CD4-positive, alpha-beta T cell (primary cell): ENCODE data around the gene PKP4. TPM values are rescaled to one million over a fixed set of nuclear protein-coding genes. Genes with fewer than 3 reads are reported as not detected.

Experiments
- ATAC-seq: fragments of 200-7000 bp; cut with Tn5 transposase; one replicate; pipeline ENCODE4 v1.10.0; 2022; ENCODE audit warnings: mild to moderate bottlenecking; ENCODE audit not compliant: poor library complexity
- CTCF ChIA-PET: fragments of 350-600 bp; sonication (Branson Sonifier 250); formaldehyde crosslinking; loops from one replicate; lab custom pipeline; 2021; ENCODE audit warnings: antibody characterized with exemption, inconsistent platforms; lab: Charles Lee
- POLR2A ChIA-PET: fragments of 350-600 bp; sonication (Branson Sonifier 250); formaldehyde crosslinking; loops from one replicate; lab custom pipeline; 2021; ENCODE audit warnings: antibody characterized with exemption, inconsistent platforms; lab: Charles Lee
- DNase-seq, 14 experiments: peaks; one replicate each; pipeline ENCODE4 v3.0.0-alpha.2; 2013 to 2020; ENCODE audit warnings: mixed read lengths in 2 of 14
- H3K27ac ChIP-seq, 2 donors: one replicate each; pipeline versions ENCODE4 v1.5.1 to v1.7.0; 2013; ENCODE audit warnings: low read length in 2 of 2, low read depth in 1 of 2, mild to moderate bottlenecking in 1 of 2
- H3K27me3 ChIP-seq, 2 experiments: 1 replicate in 1 of 2; 2 replicates in 1 of 2; pipeline versions ENCODE4 v1.6.1 to v1.7.0; 2013; ENCODE audit warnings: low read length in 2 of 2, control low read depth in 1 of 2, mild to moderate bottlenecking in 1 of 2, moderate library complexity in 1 of 2; ENCODE audit not compliant: insufficient read depth in 2 of 2, control insufficient read depth in 1 of 2
- H3K36me3 ChIP-seq: one replicate; pipeline ENCODE4 v1.6.1; 2013; ENCODE audit warnings: low read length, control low read depth; ENCODE audit not compliant: insufficient read depth
- H3K4me1 ChIP-seq: one replicate; pipeline ENCODE4 v1.6.1; 2013; ENCODE audit warnings: low read length, control low read depth; ENCODE audit not compliant: insufficient read depth
- H3K4me3 ChIP-seq: one replicate; pipeline ENCODE4 v1.5.1; 2013; ENCODE audit warnings: mild to moderate bottlenecking, low read length, moderate library complexity
- H3K9me3 ChIP-seq, 2 experiments: 1 replicate in 1 of 2; 2 replicates in 1 of 2; pipeline versions ENCODE4 v1.6.1 to v1.7.0; 2013; ENCODE audit warnings: low read length in 2 of 2, mild to moderate bottlenecking in 2 of 2, control low read depth in 1 of 2, moderate library complexity in 1 of 2; ENCODE audit not compliant: control insufficient read depth in 1 of 2, insufficient read depth in 1 of 2
- H3K27ac Mint-ChIP-seq: one replicate; pipeline ENCODE4 v1.8.0; 2020; ENCODE audit warnings: mixed read lengths
- H3K27me3 Mint-ChIP-seq: one replicate; pipeline ENCODE4 v1.8.0; 2021; ENCODE audit warnings: mixed read lengths
- H3K36me3 Mint-ChIP-seq: one replicate; pipeline ENCODE4 v1.8.0; 2021; ENCODE audit warnings: low read depth, mixed read lengths
- H3K4me1 Mint-ChIP-seq: one replicate; pipeline ENCODE4 v1.8.0; 2021; ENCODE audit warnings: low read depth, mixed read lengths
- H3K4me3 Mint-ChIP-seq: one replicate; pipeline ENCODE4 v1.8.0; 2020; ENCODE audit warnings: mild to moderate bottlenecking, mixed read lengths
- H3K9me3 Mint-ChIP-seq: one replicate; pipeline ENCODE4 v1.8.0; 2020; ENCODE audit warnings: mixed read lengths
- CTCF ChIP-seq: fragments of 200-600 bp; IDR thresholded peaks from one replicate; pipeline ENCODE4 v1.8.0; 2022; ENCODE audit warnings: antibody characterized with exemption, mild to moderate bottlenecking
- intact Hi-C, 2 experiments: fragments of 100-400 bp; cut with DNase I in 1 of 2; cut with micrococcal nuclease in 1 of 2; formaldehyde crosslinking; loops; one replicate each; pipeline versions ENCODE4 v1.15.1 to v1.9.0; 2023 to 2025; cut with DNase I, micrococcal nuclease
- total RNA-seq, 174 experiments: library from RNA in 2 of 174; stranded (reverse) in 2 of 174; gene quantifications; one replicate each; pipeline ENCODE4 v1.2.3 and lab custom pipeline; 2021 to 2026

The PKP4 gene
- total RNA-seq, 2 experiments from 2014 or later = 10.8 to 14.6 TPM

- Histone ChIP-seq H3K36me3 (no peaks in the 10 kb centered on the region), H3K4me1 (no peaks in the 10 kb centered on the region), H3K27me3 (peaks cover 0 to 3% of the 10 kb centered on the region in 2 experiments), H3K4me3 (no peak overlapping the region), H3K27ac (no peak overlapping the region), H3K9me3 (peaks cover 0 to 4% of the 10 kb centered on the region in 2 experiments)
- Mint-ChIP-seq H3K27me3 (no peaks in the 10 kb centered on the region), H3K36me3 (no peaks in the 10 kb centered on the region), H3K27ac (no peak overlapping the region), H3K4me3 (no peak overlapping the region), H3K9me3 (no peaks in the 10 kb centered on the region), H3K4me1 (no peaks in the 10 kb centered on the region)
- ChIA-PET POLR2A (no interaction called here), CTCF (interaction anchor here (1.3 kb wide), 1 partner anchor 11 kb away, joined by 3 read pairs; no protein-coding TSS in a partner anchor)
- intact Hi-C loops = no loop called here
- TF ChIP-seq CTCF = no peak
- no peak for DNase-seq
- no peak for ATAC-seq
Observed at GRCh38 chr2:158726911-158727592, 270.3 kb downstream of the PKP4 start.

- H3K9me3 ChIP-seq = no peaks in the 10 kb centered on the region
- POLR2A ChIA-PET = no interaction called here
- DNase-seq = no peak
- H3K36me3 ChIP-seq = no peaks in the 10 kb centered on the region
- no peak overlapping the region for H3K27ac Mint-ChIP-seq
- no peak for TF ChIP-seq CTCF
- no peaks in the 10 kb centered on the region for H3K36me3 Mint-ChIP-seq
- H3K4me1 ChIP-seq = no peaks in the 10 kb centered on the region
- H3K4me1 Mint-ChIP-seq = no peaks in the 10 kb centered on the region
- no peak for ATAC-seq
- no peak overlapping the region for H3K4me3 ChIP-seq
- CTCF ChIA-PET = interaction anchor here (1.3 kb wide), 1 partner anchor 9 kb away, joined by 3 read pairs; no protein-coding TSS in a partner anchor
- intact Hi-C loops = no loop called here
- H3K27me3 ChIP-seq = peaks cover 0 to 3% of the 10 kb centered on the region in 2 experiments
- H3K27ac ChIP-seq = no peak overlapping the region
- H3K4me3 Mint-ChIP-seq = no peak overlapping the region
- H3K27me3 Mint-ChIP-seq = no peaks in the 10 kb centered on the region
- H3K9me3 Mint-ChIP-seq = no peaks in the 10 kb centered on the region
Observed at GRCh38 chr2:158728422-158728821, 271.7 kb downstream of the PKP4 start.

- H3K27ac Mint-ChIP-seq = no peak overlapping the region
- no peaks in the 10 kb centered on the region for H3K36me3 Mint-ChIP-seq
- no peak overlapping the region for H3K4me3 Mint-ChIP-seq
- H3K4me1 Mint-ChIP-seq = no peaks in the 10 kb centered on the region
- Histone ChIP-seq H3K4me1 (no peaks in the 10 kb centered on the region), H3K36me3 (no peaks in the 10 kb centered on the region), H3K9me3 (no peaks in the 10 kb centered on the region), H3K27ac (no peak overlapping the region), H3K4me3 (no peak overlapping the region), H3K27me3 (peaks cover 0 to 3% of the 10 kb centered on the region in 2 experiments)
- no peaks in the 10 kb centered on the region for H3K27me3 Mint-ChIP-seq
- ATAC-seq (no peak), DNase-seq (no peak)
- ChIA-PET CTCF (no interaction called here), POLR2A (no interaction called here)
- intact Hi-C loops = no loop called here
- no peaks in the 10 kb centered on the region for H3K9me3 Mint-ChIP-seq
- no peak for TF ChIP-seq CTCF
Observed at GRCh38 chr2:158729451-158729850, 272.7 kb downstream of the PKP4 start.
